Measurements from ENCODE around the gene CHRND. TPM values are rescaled to one million over a fixed set of nuclear protein-coding genes. Genes with fewer than 3 reads are reported as not detected.

CHRND gene
- total RNA-seq, 1 experiment from 2014 or later: not detected

- POLR2A ChIA-PET: no interaction called here
- Histone ChIP-seq H3K4me1 (no peaks in the 10 kb centered on the region), H3K27me3 (replicated peaks; ENCODE audit: control insufficient read depth, insufficient read depth, low read length) (no peaks in the 10 kb centered on the region), H3K4me3 (ENCODE audit: low read depth, low read length) (no peak overlapping the region), H3K36me3 (ENCODE audit: control insufficient read depth, insufficient read depth, low read length) (no peaks in the 10 kb centered on the region), H3K9me3 (no peaks in the 10 kb centered on the region)
- Mint-ChIP-seq H3K36me3 (ENCODE audit: insufficient read depth, unreplicated experiment) (peaks cover 6% of the 10 kb centered on the region), H3K4me3 (ENCODE audit: unreplicated experiment) (no peak overlapping the region), H3K27me3 (ENCODE audit: insufficient read depth, unreplicated experiment) (no peaks in the 10 kb centered on the region), H3K4me1 (ENCODE audit: low read depth, unreplicated experiment) (no peaks in the 10 kb centered on the region), H3K9me3 (ENCODE audit: unreplicated experiment) (no peaks in the 10 kb centered on the region), H3K27ac (ENCODE audit: unreplicated experiment) (no peak overlapping the region)
- CTCF ChIA-PET: interaction anchor here (0.6 kb wide), 1 partner anchor 9 kb away, joined by 3 read pairs; no protein-coding TSS in a partner anchor
- BruUV-seq (replicated peaks): no TSS peak
- intact Hi-C loops (cut with micrococcal nuclease; ENCODE audit: unreplicated experiment): loop anchor here (5.0 kb wide), 1 partner anchor 82 kb away; no protein-coding TSS in a partner anchor
- no peak for DNase-seq
- no peak for TF ChIP-seq CTCF (IDR thresholded peaks at IDR 0.05; ENCODE audit: insufficient read depth in 1 of 2, low read depth in 1 of 2, low read length in 1 of 2, severe bottlenecking in 1 of 2, unreplicated experiment in 1 of 2)
These were observed 1.2 kb upstream of the CHRND start for GRCh38 chr2:232524771-232525170.

DNA sequence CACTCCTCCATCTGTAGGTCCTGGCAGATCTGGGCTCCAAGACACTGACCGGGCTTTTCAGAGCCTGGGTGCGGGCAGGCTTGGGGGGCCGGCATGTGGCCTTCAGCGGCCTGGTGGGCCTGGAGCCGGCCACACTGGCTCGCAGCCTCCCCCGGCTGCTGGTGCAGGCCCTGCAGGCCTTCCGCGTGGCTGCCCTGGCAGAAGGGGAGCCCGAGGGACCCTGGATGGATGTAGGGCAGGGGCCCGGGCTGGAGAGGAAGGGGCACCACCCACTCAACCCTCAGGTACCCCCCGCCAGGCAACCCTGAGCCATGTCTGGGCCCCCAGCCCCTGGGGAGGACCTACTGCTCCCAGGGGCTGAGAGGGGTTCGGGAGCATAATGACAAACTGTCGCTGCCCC, 761 bp upstream of the CHRND start:
- Mint-ChIP-seq H3K4me3 (ENCODE audit: unreplicated experiment) (no peak overlapping the region), H3K9me3 (ENCODE audit: unreplicated experiment) (no peaks in the 10 kb centered on the region), H3K4me1 (ENCODE audit: low read depth, unreplicated experiment) (no peaks in the 10 kb centered on the region), H3K27me3 (ENCODE audit: insufficient read depth, unreplicated experiment) (no peaks in the 10 kb centered on the region), H3K27ac (ENCODE audit: unreplicated experiment) (no peak overlapping the region), H3K36me3 (ENCODE audit: insufficient read depth, unreplicated experiment) (peaks cover 6% of the 10 kb centered on the region)
- H3K27me3 ChIP-seq (replicated peaks; ENCODE audit: control insufficient read depth, insufficient read depth, low read length): no peaks in the 10 kb centered on the region
- BruUV-seq (replicated peaks): no TSS peak
- H3K36me3 ChIP-seq (ENCODE audit: control insufficient read depth, insufficient read depth, low read length): no peaks in the 10 kb centered on the region
- ChIA-PET CTCF (no interaction called here), POLR2A (no interaction called here)
- H3K9me3 ChIP-seq: no peaks in the 10 kb centered on the region
- no peak for DNase-seq
- no peaks in the 10 kb centered on the region for H3K4me1 ChIP-seq
- no peak for TF ChIP-seq CTCF (IDR thresholded peaks at IDR 0.05; ENCODE audit: insufficient read depth in 1 of 2, low read depth in 1 of 2, low read length in 1 of 2, severe bottlenecking in 1 of 2, unreplicated experiment in 1 of 2)
- H3K4me3 ChIP-seq (ENCODE audit: low read depth, low read length): no peak overlapping the region
- intact Hi-C loops (cut with micrococcal nuclease; ENCODE audit: unreplicated experiment): no loop called here

GRCh38 chr2:232526372-232526941, 497 bp downstream of the CHRND start:
- Mint-ChIP-seq H3K36me3 (ENCODE audit: insufficient read depth, unreplicated experiment) (peaks cover 6% of the 10 kb centered on the region), H3K27ac (ENCODE audit: unreplicated experiment) (no peak overlapping the region), H3K9me3 (ENCODE audit: unreplicated experiment) (no peaks in the 10 kb centered on the region), H3K4me3 (ENCODE audit: unreplicated experiment) (no peak overlapping the region), H3K27me3 (ENCODE audit: insufficient read depth, unreplicated experiment) (no peaks in the 10 kb centered on the region), H3K4me1 (ENCODE audit: low read depth, unreplicated experiment) (no peaks in the 10 kb centered on the region)
- Histone ChIP-seq H3K4me1 (no peaks in the 10 kb centered on the region), H3K9me3 (no peaks in the 10 kb centered on the region), H3K27me3 (replicated peaks; ENCODE audit: control insufficient read depth, insufficient read depth, low read length) (no peaks in the 10 kb centered on the region), H3K36me3 (ENCODE audit: control insufficient read depth, insufficient read depth, low read length) (no peaks in the 10 kb centered on the region), H3K4me3 (ENCODE audit: low read depth, low read length) (no peak overlapping the region)
- DNase-seq: no peak
- POLR2A ChIA-PET: no interaction called here
- CTCF ChIA-PET: no interaction called here
- intact Hi-C loops (cut with micrococcal nuclease; ENCODE audit: unreplicated experiment): no loop called here
- no TSS peak for BruUV-seq (replicated peaks)
- TF ChIP-seq CTCF (IDR thresholded peaks at IDR 0.05; ENCODE audit: insufficient read depth in 1 of 2, low read depth in 1 of 2, low read length in 1 of 2, severe bottlenecking in 1 of 2, unreplicated experiment in 1 of 2): no peak
